SU-DHL-6 (cell line): Measurements from ENCODE around the gene NCKAP5.

Experiments used
- EZH2phosphoT487 ChIP-seq: fragments of 200-600 bp; sonication (generic), shearing (Covaris generic); conservative IDR thresholded peaks from 2 replicates; pipeline ENCODE4 v1.6.1; 2018; ENCODE audit warnings: mild to moderate bottlenecking, antibody characterized with exemption, low read length, moderate library complexity, mixed read lengths
- TF ChIP-seq, protein P1 (sequence below): fragments of 200-600 bp; sonication (generic); IDR thresholded peaks from one replicate; pipeline ENCODE4 v1.5.1; 2017; ENCODE audit warnings: antibody characterized with exemption, mild to moderate bottlenecking, low read length, moderate library complexity; ENCODE audit not compliant: insufficient read depth, poor library complexity, severe bottlenecking

DNA sequence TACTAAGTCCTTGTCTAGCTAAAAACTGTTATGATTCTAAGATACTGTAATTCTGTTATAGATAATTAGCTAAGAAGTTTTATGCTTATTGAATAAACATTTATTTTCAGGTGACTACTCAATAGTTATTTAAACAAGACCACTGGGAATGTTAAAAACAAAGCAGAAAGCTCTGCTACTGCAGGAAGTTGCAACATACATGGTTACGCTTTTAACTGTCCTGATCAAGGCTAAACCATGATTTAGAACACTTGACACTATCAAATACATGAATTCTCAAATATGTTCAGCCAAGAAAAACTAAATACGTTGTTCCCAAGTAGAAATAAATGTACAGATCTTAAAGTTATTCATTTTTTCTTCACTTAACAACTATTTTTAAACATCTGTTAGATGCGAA lies 263.9 kb downstream of the NCKAP5 start:
- TF ChIP-seq, protein P1, sequence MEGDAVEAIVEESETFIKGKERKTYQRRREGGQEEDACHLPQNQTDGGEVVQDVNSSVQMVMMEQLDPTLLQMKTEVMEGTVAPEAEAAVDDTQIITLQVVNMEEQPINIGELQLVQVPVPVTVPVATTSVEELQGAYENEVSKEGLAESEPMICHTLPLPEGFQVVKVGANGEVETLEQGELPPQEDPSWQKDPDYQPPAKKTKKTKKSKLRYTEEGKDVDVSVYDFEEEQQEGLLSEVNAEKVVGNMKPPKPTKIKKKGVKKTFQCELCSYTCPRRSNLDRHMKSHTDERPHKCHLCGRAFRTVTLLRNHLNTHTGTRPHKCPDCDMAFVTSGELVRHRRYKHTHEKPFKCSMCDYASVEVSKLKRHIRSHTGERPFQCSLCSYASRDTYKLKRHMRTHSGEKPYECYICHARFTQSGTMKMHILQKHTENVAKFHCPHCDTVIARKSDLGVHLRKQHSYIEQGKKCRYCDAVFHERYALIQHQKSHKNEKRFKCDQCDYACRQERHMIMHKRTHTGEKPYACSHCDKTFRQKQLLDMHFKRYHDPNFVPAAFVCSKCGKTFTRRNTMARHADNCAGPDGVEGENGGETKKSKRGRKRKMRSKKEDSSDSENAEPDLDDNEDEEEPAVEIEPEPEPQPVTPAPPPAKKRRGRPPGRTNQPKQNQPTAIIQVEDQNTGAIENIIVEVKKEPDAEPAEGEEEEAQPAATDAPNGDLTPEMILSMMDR: no peak
- no peak for TF ChIP-seq EZH2phosphoT487
